ENCODE results near the gene PTAR1. TPM values are rescaled to one million over a fixed set of nuclear protein-coding genes. Genes with fewer than 3 reads are reported as not detected.

Gene PTAR1
- total and polyA plus RNA-seq, 4 donors, result 8.6 to 177 (median 25.9) TPM

GRCh38 chr9:69667306-69667705 is 92.5 kb downstream of the PTAR1 start:
- Histone ChIP-seq H3K9me3 (ENCODE audit: control insufficient read depth in 4 of 4, insufficient read depth in 3 of 4, low read length in 3 of 4) (no peaks in the 10 kb centered on the region), H3K36me3 (ENCODE audit: control insufficient read depth in 4 of 4, insufficient read depth in 4 of 4, low read length in 4 of 4) (no peaks in the 10 kb centered on the region), H3K27ac (ENCODE audit: low read depth in 1 of 2, low read length in 1 of 2) (no peak overlapping the region), H3K27me3 (ENCODE audit: control insufficient read depth in 3 of 3, insufficient read depth in 3 of 3, low read length in 2 of 3) (no peaks in the 10 kb centered on the region), H3K4me1 (ENCODE audit: control insufficient read depth in 5 of 5, insufficient read depth in 5 of 5, low read length in 5 of 5) (peaks cover 0 to 8% (median 4%) of the 10 kb centered on the region in 5 donors), H3K4me3 (no peak overlapping the region), H3K9ac (ENCODE audit: insufficient read depth in 1 of 2, low read length in 2 of 2) (no peak overlapping the region)
- 98% methylated on average over 1 of the region's 1 CpG for WGBS, 2 donors
- ATAC-seq (ENCODE audit: insufficient read depth, low FRiP score) (no peak), DNase-seq (no peak)
- TF ChIP-seq CTCF (IDR thresholded peaks at IDR 0.05; ENCODE audit: control extremely low read depth, extremely low read depth), result no peak

- 63 to 64% methylated on average over 2 of the region's 2 CpGs for WGBS, 2 donors
- Histone ChIP-seq H3K36me3 (ENCODE audit: control insufficient read depth in 4 of 4, insufficient read depth in 4 of 4, low read length in 4 of 4) (no peaks in the 10 kb centered on the region), H3K9me3 (ENCODE audit: control insufficient read depth in 4 of 4, insufficient read depth in 3 of 4, low read length in 3 of 4) (no peaks in the 10 kb centered on the region)
Measured at GRCh38 chr9:69660304-69660703, 99.5 kb downstream of the PTAR1 start.

More at GRCh38 chr9:69660304-69660703, 99.5 kb downstream of the PTAR1 start:
- Histone ChIP-seq H3K27ac (ENCODE audit: low read depth in 1 of 2, low read length in 1 of 2) (no peak overlapping the region), H3K4me3 (no peak overlapping the region), H3K27me3 (ENCODE audit: control insufficient read depth in 3 of 3, insufficient read depth in 3 of 3, low read length in 2 of 3) (no peaks in the 10 kb centered on the region), H3K9ac (ENCODE audit: insufficient read depth in 1 of 2, low read length in 2 of 2) (no peak overlapping the region), H3K4me1 (ENCODE audit: control insufficient read depth in 5 of 5, insufficient read depth in 5 of 5, low read length in 5 of 5) (peaks cover 0 to 26% (median 3%) of the 10 kb centered on the region in 5 donors)
- ATAC-seq (ENCODE audit: insufficient read depth, low FRiP score) (no peak), DNase-seq (peak in 2 of 3 donors; percentile 37 to 38)
- no peak for TF ChIP-seq CTCF (IDR thresholded peaks at IDR 0.05; ENCODE audit: control extremely low read depth, extremely low read depth)

Other genes starting within 250 kb of the PTAR1 start
- 1 to 10 TPM; 4.6 to 8.1 TPM for gene APBA1, start 87.6 kb downstream of the PTAR1 start, total RNA-seq
- gene APBA1, start 87.6 kb downstream of the PTAR1 start, polyA plus RNA-seq, result 1 to 10 TPM in 1 of 2 donors, under 1 TPM in 1; 0.95 to 1.0 TPM
- 10 to 100 TPM; 17.9 to 28.3 TPM for gene CFAP95, start 60.8 kb upstream of the PTAR1 start, total RNA-seq
- 10 to 100 TPM; 12.2 to 13.6 TPM for gene CFAP95, start 60.8 kb upstream of the PTAR1 start, polyA plus RNA-seq